ENCODE data around the gene FOXF1. TPM values are rescaled to one million over a fixed set of nuclear protein-coding genes. Genes with fewer than 3 reads are reported as not detected.

FOXF1 gene
- total RNA-seq, 2 donors from 2014 or later: not detected

DNA sequence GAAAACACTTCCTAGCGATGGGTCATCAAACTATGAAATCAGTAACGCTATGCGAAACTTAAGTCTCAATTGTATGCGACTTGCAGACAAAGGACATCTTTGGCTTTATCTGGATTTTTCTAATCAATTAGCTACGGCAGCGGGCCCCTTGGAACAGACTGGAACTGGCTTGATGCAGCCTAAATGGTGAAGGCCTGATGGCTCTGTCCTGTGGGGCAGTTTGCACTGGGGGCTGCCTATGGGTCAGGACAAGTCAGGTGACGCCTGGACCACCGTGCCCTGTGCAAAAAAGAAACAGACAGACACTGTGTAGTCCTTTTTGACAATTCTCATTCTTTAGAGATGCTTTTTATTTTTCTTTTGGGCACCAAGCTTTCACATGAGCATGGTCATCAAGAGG is 22.7 kb downstream of the FOXF1 start:
- WGBS, 2 experiments (ENCODE audit: insufficient coverage in 1 of 2, insufficient read length in 1 of 2): 90 to 93% methylated on average over 8 of the region's 8 CpGs
- TF ChIP-seq CTCF (conservative IDR thresholded peaks at IDR 0.05): no peak

DNA sequence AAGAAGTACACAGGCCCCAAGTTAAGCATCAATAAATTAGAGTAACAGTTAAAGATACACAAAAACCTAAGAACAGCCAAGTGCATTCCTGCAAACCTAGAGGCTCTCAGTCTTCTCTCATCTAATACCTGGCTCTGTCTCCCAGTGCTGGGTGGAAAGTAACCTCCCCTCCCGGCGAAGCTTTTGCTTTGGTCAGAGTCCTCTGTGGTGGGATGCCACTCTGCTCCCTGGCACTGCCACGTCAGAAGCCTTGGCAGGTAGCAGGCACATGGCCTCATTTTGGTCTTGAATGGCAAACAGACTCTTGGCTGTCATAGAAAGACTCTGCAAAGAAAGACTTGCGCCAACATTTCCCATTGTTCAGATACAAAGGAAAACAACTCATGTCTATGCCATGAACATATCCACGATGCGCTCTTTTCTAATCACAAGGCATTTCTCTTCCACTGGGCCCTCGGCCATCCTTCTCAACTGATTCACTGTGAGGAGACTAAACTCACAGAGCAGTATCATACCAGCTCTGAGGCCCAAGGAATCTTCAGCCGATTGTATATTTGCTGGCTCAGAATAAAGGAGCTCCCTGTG is 23.5 kb downstream of the FOXF1 start:
- TF ChIP-seq CTCF (conservative IDR thresholded peaks at IDR 0.05): no peak
- 91 to 95% methylated on average over 7 to 8 of the region's 8 CpGs for WGBS, 2 experiments (ENCODE audit: insufficient coverage in 1 of 2, insufficient read length in 1 of 2)
- DNase-seq: no peak
- H3K9ac ChIP-seq (ENCODE audit: extremely low read depth, low read length, poor library complexity, severe bottlenecking): no peak overlapping the region
- no peaks in the 10 kb centered on the region for H3K9me3 Mint-ChIP-seq
- no peaks in the 10 kb centered on the region for H3K9me3 ChIP-seq (ENCODE audit: control insufficient read depth, low read length)
- H3K4me1 Mint-ChIP-seq: no peaks in the 10 kb centered on the region
- no peaks in the 10 kb centered on the region for H3K4me1 ChIP-seq (ENCODE audit: control insufficient read depth, insufficient read depth, low read length)
- peaks cover 8% of the 10 kb centered on the region for H3K36me3 ChIP-seq (ENCODE audit: control insufficient read depth, insufficient read depth, low read length)
- H3K4me3 Mint-ChIP-seq: no peak overlapping the region
- H3K27me3 ChIP-seq (ENCODE audit: control insufficient read depth, insufficient read depth, low read length, poor library complexity, severe bottlenecking): no peaks in the 10 kb centered on the region
- H3K4me3 ChIP-seq (ENCODE audit: low read length): no peak overlapping the region
- H3K27me3 Mint-ChIP-seq (ENCODE audit: insufficient read depth): no peaks in the 10 kb centered on the region
- H3K27ac ChIP-seq (ENCODE audit: low read depth, low read length): no peak overlapping the region
- no peak overlapping the region for H3K27ac Mint-ChIP-seq
- H3K36me3 Mint-ChIP-seq (ENCODE audit: low read depth): peaks cover 1% of the 10 kb centered on the region

More for the DNA sequence above, 22.7 kb downstream of the FOXF1 start:
- no peak for DNase-seq
- peaks cover 6% of the 10 kb centered on the region for H3K36me3 ChIP-seq (ENCODE audit: control insufficient read depth, insufficient read depth, low read length)
- no peak overlapping the region for H3K4me3 Mint-ChIP-seq
- H3K27me3 ChIP-seq (ENCODE audit: control insufficient read depth, insufficient read depth, low read length, poor library complexity, severe bottlenecking): no peaks in the 10 kb centered on the region
- no peaks in the 10 kb centered on the region for H3K4me1 ChIP-seq (ENCODE audit: control insufficient read depth, insufficient read depth, low read length)
- H3K9me3 Mint-ChIP-seq: no peaks in the 10 kb centered on the region
- H3K27ac ChIP-seq (ENCODE audit: low read depth, low read length): no peak overlapping the region
- no peaks in the 10 kb centered on the region for H3K9me3 ChIP-seq (ENCODE audit: control insufficient read depth, low read length)
- H3K9ac ChIP-seq (ENCODE audit: extremely low read depth, low read length, poor library complexity, severe bottlenecking): no peak overlapping the region
- peaks cover 1% of the 10 kb centered on the region for H3K36me3 Mint-ChIP-seq (ENCODE audit: low read depth)
- H3K27me3 Mint-ChIP-seq (ENCODE audit: insufficient read depth): no peaks in the 10 kb centered on the region
- H3K4me3 ChIP-seq (ENCODE audit: low read length): no peak overlapping the region
- H3K4me1 Mint-ChIP-seq: no peaks in the 10 kb centered on the region
- no peak overlapping the region for H3K27ac Mint-ChIP-seq

GRCh38 chr16:86534779-86535615 is 24.7 kb downstream of the FOXF1 start:
- no peaks in the 10 kb centered on the region for H3K4me1 Mint-ChIP-seq

More at GRCh38 chr16:86534779-86535615, 24.7 kb downstream of the FOXF1 start:
- Histone ChIP-seq H3K4me1 (ENCODE audit: control insufficient read depth, insufficient read depth, low read length) (no peaks in the 10 kb centered on the region), H3K36me3 (ENCODE audit: control insufficient read depth, insufficient read depth, low read length) (peaks cover 14% of the 10 kb centered on the region), H3K27me3 (ENCODE audit: control insufficient read depth, insufficient read depth, low read length, poor library complexity, severe bottlenecking) (no peaks in the 10 kb centered on the region), H3K9me3 (ENCODE audit: control insufficient read depth, low read length) (no peaks in the 10 kb centered on the region), H3K9ac (ENCODE audit: extremely low read depth, low read length, poor library complexity, severe bottlenecking) (no peak overlapping the region), H3K4me3 (ENCODE audit: low read length) (no peak overlapping the region), H3K27ac (ENCODE audit: low read depth, low read length) (no peak overlapping the region)
- H3K27ac Mint-ChIP-seq: no peak overlapping the region
- H3K4me3 Mint-ChIP-seq: no peak overlapping the region
- 88 to 93% methylated on average over 13 to 18 of the region's 18 CpGs for WGBS, 2 experiments (ENCODE audit: insufficient coverage in 1 of 2, insufficient read length in 1 of 2)
- H3K27me3 Mint-ChIP-seq (ENCODE audit: insufficient read depth): no peaks in the 10 kb centered on the region
- DNase-seq: no peak
- no peaks in the 10 kb centered on the region for H3K9me3 Mint-ChIP-seq
- TF ChIP-seq CTCF (conservative IDR thresholded peaks at IDR 0.05): no peak
- H3K36me3 Mint-ChIP-seq (ENCODE audit: low read depth): no peaks in the 10 kb centered on the region

All from endodermal cell (in vitro differentiated cells).